Measurements from ENCODE around the gene PLCL1.

DNA sequence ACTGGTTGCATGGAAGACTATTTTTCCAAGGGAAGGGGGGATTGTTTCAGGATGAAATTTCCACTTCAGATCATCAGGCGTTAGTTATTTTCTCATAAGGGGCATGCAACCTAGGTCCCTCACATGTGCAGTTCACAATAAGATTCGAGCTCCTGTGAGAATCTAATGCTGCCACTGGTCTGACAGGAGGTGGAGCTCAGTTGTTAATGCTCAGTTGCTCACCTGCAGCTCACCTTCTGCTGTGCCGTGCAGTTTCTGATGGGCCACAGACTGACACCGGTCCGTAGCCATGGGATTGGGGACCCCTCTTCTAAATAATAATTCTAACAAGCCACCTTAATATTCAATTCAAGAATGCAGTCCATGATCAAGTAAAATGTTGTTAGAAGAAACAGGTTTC is 34.9 kb downstream of the PLCL1 start:
- TF ChIP-seq, protein P1, sequence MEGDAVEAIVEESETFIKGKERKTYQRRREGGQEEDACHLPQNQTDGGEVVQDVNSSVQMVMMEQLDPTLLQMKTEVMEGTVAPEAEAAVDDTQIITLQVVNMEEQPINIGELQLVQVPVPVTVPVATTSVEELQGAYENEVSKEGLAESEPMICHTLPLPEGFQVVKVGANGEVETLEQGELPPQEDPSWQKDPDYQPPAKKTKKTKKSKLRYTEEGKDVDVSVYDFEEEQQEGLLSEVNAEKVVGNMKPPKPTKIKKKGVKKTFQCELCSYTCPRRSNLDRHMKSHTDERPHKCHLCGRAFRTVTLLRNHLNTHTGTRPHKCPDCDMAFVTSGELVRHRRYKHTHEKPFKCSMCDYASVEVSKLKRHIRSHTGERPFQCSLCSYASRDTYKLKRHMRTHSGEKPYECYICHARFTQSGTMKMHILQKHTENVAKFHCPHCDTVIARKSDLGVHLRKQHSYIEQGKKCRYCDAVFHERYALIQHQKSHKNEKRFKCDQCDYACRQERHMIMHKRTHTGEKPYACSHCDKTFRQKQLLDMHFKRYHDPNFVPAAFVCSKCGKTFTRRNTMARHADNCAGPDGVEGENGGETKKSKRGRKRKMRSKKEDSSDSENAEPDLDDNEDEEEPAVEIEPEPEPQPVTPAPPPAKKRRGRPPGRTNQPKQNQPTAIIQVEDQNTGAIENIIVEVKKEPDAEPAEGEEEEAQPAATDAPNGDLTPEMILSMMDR (conservative IDR thresholded peaks at IDR 0.05) = no peak
- TF ChIP-seq ZFX (IDR thresholded peaks at IDR 0.05) = no peak
